ENCODE results near the gene PARD3.
A peak's percentile ranks its signal among the peaks of the same experiment; 100 is the strongest.

GRCh38 chr10:34078017-34078744, 736.9 kb downstream of the PARD3 start:
- TF ChIP-seq POLR2A (IDR thresholded peaks at IDR 0.05), result no peak
- TF ChIP-seq, protein P1, sequence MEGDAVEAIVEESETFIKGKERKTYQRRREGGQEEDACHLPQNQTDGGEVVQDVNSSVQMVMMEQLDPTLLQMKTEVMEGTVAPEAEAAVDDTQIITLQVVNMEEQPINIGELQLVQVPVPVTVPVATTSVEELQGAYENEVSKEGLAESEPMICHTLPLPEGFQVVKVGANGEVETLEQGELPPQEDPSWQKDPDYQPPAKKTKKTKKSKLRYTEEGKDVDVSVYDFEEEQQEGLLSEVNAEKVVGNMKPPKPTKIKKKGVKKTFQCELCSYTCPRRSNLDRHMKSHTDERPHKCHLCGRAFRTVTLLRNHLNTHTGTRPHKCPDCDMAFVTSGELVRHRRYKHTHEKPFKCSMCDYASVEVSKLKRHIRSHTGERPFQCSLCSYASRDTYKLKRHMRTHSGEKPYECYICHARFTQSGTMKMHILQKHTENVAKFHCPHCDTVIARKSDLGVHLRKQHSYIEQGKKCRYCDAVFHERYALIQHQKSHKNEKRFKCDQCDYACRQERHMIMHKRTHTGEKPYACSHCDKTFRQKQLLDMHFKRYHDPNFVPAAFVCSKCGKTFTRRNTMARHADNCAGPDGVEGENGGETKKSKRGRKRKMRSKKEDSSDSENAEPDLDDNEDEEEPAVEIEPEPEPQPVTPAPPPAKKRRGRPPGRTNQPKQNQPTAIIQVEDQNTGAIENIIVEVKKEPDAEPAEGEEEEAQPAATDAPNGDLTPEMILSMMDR (IDR thresholded peaks at IDR 0.05), result peak in 1 of 7 experiments; percentile 7
